Ishikawa (cell line): Measurements from ENCODE around the gene KDM5B.
A peak's percentile ranks its signal among the peaks of the same experiment; 100 is the strongest.

Experiments
- CEBPB ChIP-seq: IDR thresholded peaks from 2 replicates; pipeline ENCODE4 v1.6.1; 2012
- CREB1 ChIP-seq: IDR thresholded peaks from 2 replicates; pipeline ENCODE4 v1.6.1; 2012; ENCODE audit warnings: low read depth
- EGR1 ChIP-seq: IDR thresholded peaks from 2 replicates; pipeline ENCODE4 v1.6.1; 2012
- EP300 ChIP-seq: IDR thresholded peaks from 2 replicates; pipeline ENCODE4 v1.6.1; 2012; ENCODE audit warnings: borderline replicate concordance
- FOXM1 ChIP-seq: IDR thresholded peaks from 2 replicates; pipeline ENCODE4 v1.6.1; 2012; ENCODE audit warnings: low read depth, borderline replicate concordance
- MAX ChIP-seq: IDR thresholded peaks from 2 replicates; pipeline ENCODE4 v1.6.1; 2012
- NFIC ChIP-seq: IDR thresholded peaks from 2 replicates; pipeline ENCODE4 v1.6.1; 2012
- RAD21 ChIP-seq: IDR thresholded peaks from 2 replicates; pipeline ENCODE4 v1.6.1; 2012; ENCODE audit warnings: low read depth
- REST ChIP-seq: IDR thresholded peaks from 2 replicates; pipeline ENCODE4 v1.6.1; 2012; ENCODE audit warnings: low read depth, mild to moderate bottlenecking
- TAF1 ChIP-seq: IDR thresholded peaks from 2 replicates; pipeline ENCODE4 v1.6.1; 2012; ENCODE audit warnings: low read depth, mild to moderate bottlenecking
- TCF12 ChIP-seq: IDR thresholded peaks from 2 replicates; pipeline ENCODE4 v1.6.1; 2012; ENCODE audit warnings: low read depth
- TEAD4 ChIP-seq: IDR thresholded peaks from 2 replicates; pipeline ENCODE4 v1.6.1; 2012
- USF1 ChIP-seq: IDR thresholded peaks from 2 replicates; pipeline ENCODE4 v1.6.1; 2012
- YY1 ChIP-seq: IDR thresholded peaks from 2 replicates; pipeline ENCODE4 v1.6.1; 2012; ENCODE audit warnings: low read depth
- ZBTB7A ChIP-seq: IDR thresholded peaks from 2 replicates; pipeline ENCODE4 v1.6.1; 2012; ENCODE audit warnings: low read depth

KDM5B gene

GRCh38 chr1:202710070-202711045 is 97.9 kb downstream of the KDM5B start, which contains the start of gene SYT2:
SYT2 (minus strand) TSS chr1:202710454; CDS start chr1:202605772, 104,682 bp downstream.
- TF ChIP-seq ZBTB7A (peak; percentile 48; the same call in 1 of the 2 replicates), MAX (no peak)

- TF ChIP-seq EP300 (no peak), RAD21 (no peak), MAX (no peak), USF1 (no peak), EGR1 (no peak)
Measured at GRCh38 chr1:202709276-202710041, 98.8 kb downstream of the KDM5B start.

DNA sequence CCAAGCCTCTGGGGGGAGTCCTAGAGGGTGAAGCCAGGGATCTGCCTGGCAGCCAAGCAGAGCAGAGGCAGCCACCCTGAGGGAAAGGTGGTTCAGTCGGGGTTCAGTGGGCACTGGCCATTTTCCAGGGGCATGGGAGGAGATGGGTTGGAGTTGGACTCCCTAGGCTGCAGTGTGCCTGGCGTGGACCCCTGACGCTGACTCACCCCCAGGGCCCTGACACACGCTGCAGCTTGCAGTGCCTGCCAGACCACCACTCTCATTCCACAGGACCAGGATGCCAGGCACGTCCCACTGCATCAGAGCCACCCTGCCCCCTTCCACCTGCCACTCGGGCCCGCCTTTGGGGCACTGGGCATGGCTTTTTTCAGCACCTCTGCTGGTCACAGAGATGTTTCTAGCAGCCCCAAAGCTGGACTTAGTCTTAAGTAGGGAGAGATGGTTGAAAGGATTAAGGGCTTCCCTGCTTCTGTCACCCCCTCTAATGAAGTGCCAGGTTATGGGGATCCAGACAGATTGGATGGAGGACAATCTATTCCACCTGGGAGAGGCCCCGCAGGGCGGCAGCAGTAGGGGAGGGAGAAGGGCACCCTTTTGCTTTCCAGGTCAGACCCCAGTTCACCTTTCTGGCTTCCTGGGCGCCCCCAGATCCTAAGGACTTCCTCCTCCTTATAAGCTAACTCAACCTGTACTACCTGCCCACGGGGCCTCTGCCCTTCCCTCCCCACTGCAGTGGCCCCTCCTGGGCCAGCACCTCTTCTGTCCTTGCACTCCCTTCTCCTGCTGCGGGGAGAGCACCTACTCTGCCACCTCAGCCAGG is 99.6 kb downstream of the KDM5B start:
- no peak for TF ChIP-seq USF1
- no peak for TF ChIP-seq EGR1
- no peak for TF ChIP-seq RAD21
- no peak for TF ChIP-seq TAF1
- TF ChIP-seq CREB1: no peak
- no peak for TF ChIP-seq CEBPB
- TF ChIP-seq EP300: no peak
- no peak for TF ChIP-seq TCF12
- no peak for TF ChIP-seq NFIC
- TF ChIP-seq TEAD4: no peak
- TF ChIP-seq REST: no peak
- TF ChIP-seq YY1: no peak
- no peak for TF ChIP-seq MAX
- no peak for TF ChIP-seq FOXM1
- TF ChIP-seq ZBTB7A: no peak

GRCh38 chr1:202706851-202707250 is 101.4 kb downstream of the KDM5B start:
- TF ChIP-seq CEBPB (no peak), TCF12 (no peak), YY1 (no peak), EGR1 (no peak), TEAD4 (no peak), ZBTB7A (no peak), USF1 (no peak), RAD21 (no peak), MAX (no peak), TAF1 (no peak), EP300 (no peak), FOXM1 (no peak), NFIC (no peak), REST (no peak), CREB1 (no peak)
